HUES48 (cell line): ENCODE measurements around the gene PEX5L.
"Not testable (repeated sequence)": the region's sequence is repeated elsewhere in the genome, so short reads cannot be mapped to it uniquely, and the experiment has no call there.

ENCODE experiments used
- H3K27ac ChIP-seq: one replicate; pipeline ENCODE4 v1.7.0; 2013; ENCODE audit warnings: low read depth, low read length, inconsistent platforms
- H3K27me3 ChIP-seq: 2 replicates; pipeline ENCODE4 v1.6.1; 2013; ENCODE audit warnings: mild to moderate bottlenecking, low read length; ENCODE audit not compliant: control insufficient read depth, insufficient read depth
- H3K36me3 ChIP-seq: 2 replicates; pipeline ENCODE4 v1.6.1; 2013; ENCODE audit warnings: low read length; ENCODE audit not compliant: control insufficient read depth, insufficient read depth
- H3K4me1 ChIP-seq: 2 replicates; pipeline ENCODE4 v1.6.1; 2013; ENCODE audit warnings: mild to moderate bottlenecking, low read length; ENCODE audit not compliant: control insufficient read depth, insufficient read depth
- H3K4me3 ChIP-seq: 2 replicates; pipeline ENCODE4 v1.5.1; 2013; ENCODE audit warnings: mild to moderate bottlenecking, low read depth, low read length
- H3K9ac ChIP-seq: 2 replicates; pipeline ENCODE4 v1.6.1; 2013; ENCODE audit warnings: mild to moderate bottlenecking, low read depth, low read length, moderate library complexity
- H3K9me3 ChIP-seq: 2 replicates; pipeline ENCODE4 v1.6.1; 2013; ENCODE audit warnings: low read length; ENCODE audit not compliant: control insufficient read depth, insufficient read depth

The PEX5L gene

GRCh38 chr3:180011927-180012326, 24.8 kb downstream of the PEX5L start:
- no peak overlapping the region for H3K27ac ChIP-seq
- H3K27me3 ChIP-seq, result no peaks in the 10 kb centered on the region
- H3K9ac ChIP-seq, result no peak overlapping the region
- H3K4me1 ChIP-seq, result no peaks in the 10 kb centered on the region
- H3K4me3 ChIP-seq, result no peak overlapping the region
- peaks cover 18% of the 10 kb centered on the region for H3K9me3 ChIP-seq
- H3K36me3 ChIP-seq, result no peaks in the 10 kb centered on the region

GRCh38 chr3:180008318-180008717, 28.4 kb downstream of the PEX5L start:
- not testable (repeated sequence) for H3K4me1 ChIP-seq, H3K27ac ChIP-seq, H3K4me3 ChIP-seq, H3K9ac ChIP-seq, H3K27me3 ChIP-seq, H3K36me3 ChIP-seq
- peaks cover 18% of the 10 kb centered on the region for H3K9me3 ChIP-seq

- Histone ChIP-seq H3K9ac (no peak overlapping the region), H3K4me3 (no peak overlapping the region), H3K27me3 (no peaks in the 10 kb centered on the region), H3K36me3 (no peaks in the 10 kb centered on the region), H3K9me3 (peaks cover 17% of the 10 kb centered on the region), H3K27ac (no peak overlapping the region), H3K4me1 (no peaks in the 10 kb centered on the region)
Measured at GRCh38 chr3:180004542-180004941, 32.2 kb downstream of the PEX5L start.

- H3K27ac ChIP-seq, result no peak overlapping the region
- no peak overlapping the region for H3K4me3 ChIP-seq
- no peak overlapping the region for H3K9ac ChIP-seq
- H3K9me3 ChIP-seq, result no peaks in the 10 kb centered on the region; the same call in 1 of the 2 replicates
- no peaks in the 10 kb centered on the region for H3K36me3 ChIP-seq
- no peaks in the 10 kb centered on the region for H3K27me3 ChIP-seq
- H3K4me1 ChIP-seq, result no peaks in the 10 kb centered on the region
Measured at GRCh38 chr3:180002006-180002405, 34.7 kb downstream of the PEX5L start.

GRCh38 chr3:180000500-180000899, 36.2 kb downstream of the PEX5L start:
- Histone ChIP-seq H3K9ac (no peak overlapping the region), H3K4me1 (no peaks in the 10 kb centered on the region), H3K4me3 (no peak overlapping the region), H3K27ac (no peak overlapping the region), H3K36me3 (no peaks in the 10 kb centered on the region), H3K9me3 (no peaks in the 10 kb centered on the region), H3K27me3 (no peaks in the 10 kb centered on the region)

- Histone ChIP-seq H3K9ac (no peak overlapping the region), H3K4me3 (no peak overlapping the region), H3K27me3 (no peaks in the 10 kb centered on the region), H3K9me3 (no peaks in the 10 kb centered on the region), H3K4me1 (no peaks in the 10 kb centered on the region), H3K27ac (no peak overlapping the region), H3K36me3 (no peaks in the 10 kb centered on the region)
Measured at GRCh38 chr3:179995406-179995805, 41.3 kb downstream of the PEX5L start.

GRCh38 chr3:179991883-179992282, 44.9 kb downstream of the PEX5L start:
- Histone ChIP-seq H3K4me1 (no peaks in the 10 kb centered on the region), H3K27ac (no peak overlapping the region), H3K36me3 (no peaks in the 10 kb centered on the region), H3K27me3 (no peaks in the 10 kb centered on the region), H3K4me3 (no peak overlapping the region), H3K9ac (no peak overlapping the region), H3K9me3 (no peaks in the 10 kb centered on the region)

GRCh38 chr3:179991104-179991503, 45.6 kb downstream of the PEX5L start:
- H3K9ac ChIP-seq, result no peak overlapping the region
- no peaks in the 10 kb centered on the region for H3K27me3 ChIP-seq
- no peaks in the 10 kb centered on the region for H3K9me3 ChIP-seq
- H3K27ac ChIP-seq, result no peak overlapping the region
- no peak overlapping the region for H3K4me3 ChIP-seq
- no peaks in the 10 kb centered on the region for H3K36me3 ChIP-seq
- H3K4me1 ChIP-seq, result no peaks in the 10 kb centered on the region

- Histone ChIP-seq H3K27me3 (no peaks in the 10 kb centered on the region), H3K27ac (no peak overlapping the region), H3K4me1 (0 out of 2 replicates have a peak, but pooled peaks cover 2% of the 10 kb centered on the region), H3K36me3 (no peaks in the 10 kb centered on the region), H3K9ac (no peak overlapping the region), H3K4me3 (no peak overlapping the region), H3K9me3 (no peaks in the 10 kb centered on the region)
Measured at GRCh38 chr3:179981646-179982045, 55.1 kb downstream of the PEX5L start.

- H3K9ac ChIP-seq, result no peak overlapping the region
- H3K4me1 ChIP-seq, result peaks cover 11% of the 10 kb centered on the region; the same call in 1 of the 2 replicates
- H3K4me3 ChIP-seq, result no peak overlapping the region
- H3K36me3 ChIP-seq, result no peaks in the 10 kb centered on the region
- H3K9me3 ChIP-seq, result no peaks in the 10 kb centered on the region
- no peak overlapping the region for H3K27ac ChIP-seq
- H3K27me3 ChIP-seq, result no peaks in the 10 kb centered on the region
Measured at GRCh38 chr3:179977356-179977755, 59.4 kb downstream of the PEX5L start.

GRCh38 chr3:179973931-179974361, 62.8 kb downstream of the PEX5L start:
- no peak overlapping the region for H3K27ac ChIP-seq
- peaks cover 11% of the 10 kb centered on the region; the same call in 1 of the 2 replicates for H3K4me1 ChIP-seq
- H3K36me3 ChIP-seq, result no peaks in the 10 kb centered on the region
- H3K9me3 ChIP-seq, result no peaks in the 10 kb centered on the region
- H3K4me3 ChIP-seq, result no peak overlapping the region
- H3K27me3 ChIP-seq, result no peaks in the 10 kb centered on the region
- no peak overlapping the region for H3K9ac ChIP-seq
